ENCODE data around the gene ARHGEF38.

DNA sequence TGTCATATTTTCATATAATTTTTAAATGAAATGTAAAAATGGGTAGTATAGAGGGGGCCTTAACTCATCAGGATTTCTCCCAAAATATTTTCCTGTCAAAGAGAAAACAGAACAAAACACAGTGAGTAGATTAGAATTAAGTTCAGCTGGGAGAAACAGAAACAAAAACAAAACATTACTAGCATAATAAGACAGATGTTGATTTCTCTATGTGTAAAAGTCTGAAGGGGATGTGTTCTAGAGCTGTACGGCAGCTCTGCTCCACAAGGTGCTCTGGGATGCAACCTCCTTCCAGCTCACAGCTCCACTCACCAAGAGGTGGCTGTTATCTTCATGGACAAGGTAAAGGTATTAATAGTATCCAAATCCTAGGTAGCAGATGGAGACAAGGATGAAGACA is 72.8 kb downstream of the ARHGEF38 start:
- TF ChIP-seq, protein P1, sequence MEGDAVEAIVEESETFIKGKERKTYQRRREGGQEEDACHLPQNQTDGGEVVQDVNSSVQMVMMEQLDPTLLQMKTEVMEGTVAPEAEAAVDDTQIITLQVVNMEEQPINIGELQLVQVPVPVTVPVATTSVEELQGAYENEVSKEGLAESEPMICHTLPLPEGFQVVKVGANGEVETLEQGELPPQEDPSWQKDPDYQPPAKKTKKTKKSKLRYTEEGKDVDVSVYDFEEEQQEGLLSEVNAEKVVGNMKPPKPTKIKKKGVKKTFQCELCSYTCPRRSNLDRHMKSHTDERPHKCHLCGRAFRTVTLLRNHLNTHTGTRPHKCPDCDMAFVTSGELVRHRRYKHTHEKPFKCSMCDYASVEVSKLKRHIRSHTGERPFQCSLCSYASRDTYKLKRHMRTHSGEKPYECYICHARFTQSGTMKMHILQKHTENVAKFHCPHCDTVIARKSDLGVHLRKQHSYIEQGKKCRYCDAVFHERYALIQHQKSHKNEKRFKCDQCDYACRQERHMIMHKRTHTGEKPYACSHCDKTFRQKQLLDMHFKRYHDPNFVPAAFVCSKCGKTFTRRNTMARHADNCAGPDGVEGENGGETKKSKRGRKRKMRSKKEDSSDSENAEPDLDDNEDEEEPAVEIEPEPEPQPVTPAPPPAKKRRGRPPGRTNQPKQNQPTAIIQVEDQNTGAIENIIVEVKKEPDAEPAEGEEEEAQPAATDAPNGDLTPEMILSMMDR (IDR thresholded peaks at IDR 0.05) = no peak
- no peak for TF ChIP-seq POLR2A (IDR thresholded peaks at IDR 0.05)

Measured in uterus (tissue), 2 donors.